Measurements from ENCODE around the gene FAM110D.

FAM110D gene

DNA sequence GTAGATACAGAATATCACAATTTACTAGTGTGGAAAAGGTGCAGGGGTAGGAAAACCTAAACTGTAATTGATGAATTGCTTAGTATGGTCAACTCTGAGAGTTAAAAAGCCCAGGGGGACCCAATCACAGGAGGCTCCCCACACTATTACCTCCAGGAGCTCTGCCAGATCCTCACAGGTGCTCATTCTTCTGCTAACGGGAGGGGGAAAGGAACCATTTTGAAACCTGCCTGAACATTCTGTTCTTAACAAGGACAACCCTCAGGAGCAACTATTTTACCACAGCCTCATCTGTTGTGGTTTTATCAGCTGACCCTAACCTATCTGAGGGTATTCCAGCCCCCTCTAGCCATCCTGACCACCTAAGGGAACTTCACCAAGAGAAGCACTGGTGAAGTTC lies 28.2 kb upstream of the FAM110D start:
- TF ChIP-seq ZBTB7A (IDR thresholded peaks at IDR 0.05; ENCODE audit: low read depth) (no peak), NFIC (IDR thresholded peaks at IDR 0.05) (no peak), CREB1 (IDR thresholded peaks at IDR 0.05; ENCODE audit: low read depth) (no peak), EP300 (IDR thresholded peaks at IDR 0.05; ENCODE audit: borderline replicate concordance) (no peak), TCF12 (IDR thresholded peaks at IDR 0.05; ENCODE audit: low read depth) (no peak), TEAD4 (IDR thresholded peaks at IDR 0.05) (no peak), YY1 (IDR thresholded peaks at IDR 0.05; ENCODE audit: low read depth) (no peak), TAF1 (IDR thresholded peaks at IDR 0.05; ENCODE audit: low read depth) (no peak), CEBPB (IDR thresholded peaks at IDR 0.05) (no peak), EGR1 (IDR thresholded peaks at IDR 0.05) (no peak), RAD21 (IDR thresholded peaks at IDR 0.05; ENCODE audit: low read depth) (no peak), FOXM1 (IDR thresholded peaks at IDR 0.05; ENCODE audit: borderline replicate concordance, low read depth) (no peak)
- TF ChIP-seq, protein P1, sequence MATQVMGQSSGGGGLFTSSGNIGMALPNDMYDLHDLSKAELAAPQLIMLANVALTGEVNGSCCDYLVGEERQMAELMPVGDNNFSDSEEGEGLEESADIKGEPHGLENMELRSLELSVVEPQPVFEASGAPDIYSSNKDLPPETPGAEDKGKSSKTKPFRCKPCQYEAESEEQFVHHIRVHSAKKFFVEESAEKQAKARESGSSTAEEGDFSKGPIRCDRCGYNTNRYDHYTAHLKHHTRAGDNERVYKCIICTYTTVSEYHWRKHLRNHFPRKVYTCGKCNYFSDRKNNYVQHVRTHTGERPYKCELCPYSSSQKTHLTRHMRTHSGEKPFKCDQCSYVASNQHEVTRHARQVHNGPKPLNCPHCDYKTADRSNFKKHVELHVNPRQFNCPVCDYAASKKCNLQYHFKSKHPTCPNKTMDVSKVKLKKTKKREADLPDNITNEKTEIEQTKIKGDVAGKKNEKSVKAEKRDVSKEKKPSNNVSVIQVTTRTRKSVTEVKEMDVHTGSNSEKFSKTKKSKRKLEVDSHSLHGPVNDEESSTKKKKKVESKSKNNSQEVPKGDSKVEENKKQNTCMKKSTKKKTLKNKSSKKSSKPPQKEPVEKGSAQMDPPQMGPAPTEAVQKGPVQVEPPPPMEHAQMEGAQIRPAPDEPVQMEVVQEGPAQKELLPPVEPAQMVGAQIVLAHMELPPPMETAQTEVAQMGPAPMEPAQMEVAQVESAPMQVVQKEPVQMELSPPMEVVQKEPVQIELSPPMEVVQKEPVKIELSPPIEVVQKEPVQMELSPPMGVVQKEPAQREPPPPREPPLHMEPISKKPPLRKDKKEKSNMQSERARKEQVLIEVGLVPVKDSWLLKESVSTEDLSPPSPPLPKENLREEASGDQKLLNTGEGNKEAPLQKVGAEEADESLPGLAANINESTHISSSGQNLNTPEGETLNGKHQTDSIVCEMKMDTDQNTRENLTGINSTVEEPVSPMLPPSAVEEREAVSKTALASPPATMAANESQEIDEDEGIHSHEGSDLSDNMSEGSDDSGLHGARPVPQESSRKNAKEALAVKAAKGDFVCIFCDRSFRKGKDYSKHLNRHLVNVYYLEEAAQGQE (IDR thresholded peaks at IDR 0.05; ENCODE audit: low read depth), result no peak
- TF ChIP-seq, protein P2, sequence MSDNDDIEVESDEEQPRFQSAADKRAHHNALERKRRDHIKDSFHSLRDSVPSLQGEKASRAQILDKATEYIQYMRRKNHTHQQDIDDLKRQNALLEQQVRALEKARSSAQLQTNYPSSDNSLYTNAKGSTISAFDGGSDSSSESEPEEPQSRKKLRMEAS (IDR thresholded peaks at IDR 0.05), result no peak
- TF ChIP-seq, protein P3, sequence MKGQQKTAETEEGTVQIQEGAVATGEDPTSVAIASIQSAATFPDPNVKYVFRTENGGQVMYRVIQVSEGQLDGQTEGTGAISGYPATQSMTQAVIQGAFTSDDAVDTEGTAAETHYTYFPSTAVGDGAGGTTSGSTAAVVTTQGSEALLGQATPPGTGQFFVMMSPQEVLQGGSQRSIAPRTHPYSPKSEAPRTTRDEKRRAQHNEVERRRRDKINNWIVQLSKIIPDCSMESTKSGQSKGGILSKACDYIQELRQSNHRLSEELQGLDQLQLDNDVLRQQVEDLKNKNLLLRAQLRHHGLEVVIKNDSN (IDR thresholded peaks at IDR 0.05), result no peak

DNA sequence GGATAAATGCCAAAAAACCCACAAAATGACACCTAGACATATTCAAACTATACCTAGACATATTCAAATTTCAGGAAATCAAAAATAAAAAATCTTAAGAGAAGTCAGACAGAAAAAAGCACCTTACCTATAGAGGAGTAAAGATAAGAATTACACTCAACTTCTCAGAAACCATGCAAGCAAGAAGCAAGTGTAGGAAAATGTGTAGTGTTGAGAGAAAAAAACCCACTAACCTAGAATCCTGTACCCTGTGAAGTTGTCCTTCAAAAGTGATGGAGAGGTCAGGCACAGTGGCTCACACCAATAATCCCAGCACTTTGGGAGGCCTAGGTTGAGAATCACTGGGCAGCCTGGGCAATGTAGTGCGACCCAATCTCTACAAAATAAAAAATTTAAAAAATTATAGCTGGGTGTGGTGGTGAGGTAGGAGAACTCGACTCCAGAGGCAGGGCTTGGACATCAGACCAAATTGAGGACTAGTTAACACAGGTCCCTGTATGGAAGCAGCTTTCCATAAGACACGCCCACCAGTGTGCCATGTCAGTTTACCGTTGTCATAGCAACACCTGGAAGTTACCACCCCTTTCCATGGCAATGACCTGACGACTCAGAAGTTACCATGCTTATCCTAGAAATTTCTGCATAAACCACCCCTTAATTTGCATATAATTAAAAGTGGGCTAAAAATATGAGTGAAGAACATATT lies 26.6 kb upstream of the FAM110D start:
- TF ChIP-seq RAD21 (IDR thresholded peaks at IDR 0.05; ENCODE audit: low read depth), result no peak
- no peak for TF ChIP-seq TEAD4 (IDR thresholded peaks at IDR 0.05)
- TF ChIP-seq TAF1 (IDR thresholded peaks at IDR 0.05; ENCODE audit: low read depth), result no peak
- TF ChIP-seq, protein P2 (IDR thresholded peaks at IDR 0.05), result no peak
- TF ChIP-seq EP300 (IDR thresholded peaks at IDR 0.05; ENCODE audit: borderline replicate concordance), result no peak
- TF ChIP-seq, protein P1 (IDR thresholded peaks at IDR 0.05; ENCODE audit: low read depth), result no peak
- TF ChIP-seq ZBTB7A (IDR thresholded peaks at IDR 0.05; ENCODE audit: low read depth), result no peak
- TF ChIP-seq NFIC (IDR thresholded peaks at IDR 0.05), result no peak
- TF ChIP-seq CREB1 (IDR thresholded peaks at IDR 0.05; ENCODE audit: low read depth), result no peak
- TF ChIP-seq CEBPB (IDR thresholded peaks at IDR 0.05), result no peak
- no peak for TF ChIP-seq TCF12 (IDR thresholded peaks at IDR 0.05; ENCODE audit: low read depth)
- no peak for TF ChIP-seq EGR1 (IDR thresholded peaks at IDR 0.05)
- TF ChIP-seq, protein P3 (IDR thresholded peaks at IDR 0.05), result no peak
- no peak for TF ChIP-seq FOXM1 (IDR thresholded peaks at IDR 0.05; ENCODE audit: borderline replicate concordance, low read depth)
- no peak for TF ChIP-seq YY1 (IDR thresholded peaks at IDR 0.05; ENCODE audit: low read depth)

DNA sequence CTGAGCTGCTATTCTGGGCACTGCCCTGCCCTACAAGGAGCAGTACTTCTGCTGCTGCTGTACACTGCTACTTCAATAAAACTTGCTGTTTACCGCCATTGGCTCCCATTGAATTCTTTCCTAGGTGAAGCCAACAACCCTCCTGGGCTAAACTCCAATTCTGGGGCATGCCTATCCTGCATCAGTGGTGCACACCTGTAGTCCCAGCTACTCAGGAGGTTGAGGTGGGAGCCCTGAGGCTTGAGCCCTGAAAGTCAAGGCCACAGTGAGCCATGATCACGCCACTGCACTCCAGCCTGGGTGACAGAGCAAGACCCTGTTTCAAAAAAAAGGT lies 26.1 kb upstream of the FAM110D start:
- TF ChIP-seq FOXM1 (IDR thresholded peaks at IDR 0.05; ENCODE audit: borderline replicate concordance, low read depth) (no peak), CEBPB (IDR thresholded peaks at IDR 0.05) (no peak), TCF12 (IDR thresholded peaks at IDR 0.05; ENCODE audit: low read depth) (no peak), YY1 (IDR thresholded peaks at IDR 0.05; ENCODE audit: low read depth) (no peak), ZBTB7A (IDR thresholded peaks at IDR 0.05; ENCODE audit: low read depth) (no peak)
- TF ChIP-seq, protein P2 (IDR thresholded peaks at IDR 0.05), result no peak

DNA sequence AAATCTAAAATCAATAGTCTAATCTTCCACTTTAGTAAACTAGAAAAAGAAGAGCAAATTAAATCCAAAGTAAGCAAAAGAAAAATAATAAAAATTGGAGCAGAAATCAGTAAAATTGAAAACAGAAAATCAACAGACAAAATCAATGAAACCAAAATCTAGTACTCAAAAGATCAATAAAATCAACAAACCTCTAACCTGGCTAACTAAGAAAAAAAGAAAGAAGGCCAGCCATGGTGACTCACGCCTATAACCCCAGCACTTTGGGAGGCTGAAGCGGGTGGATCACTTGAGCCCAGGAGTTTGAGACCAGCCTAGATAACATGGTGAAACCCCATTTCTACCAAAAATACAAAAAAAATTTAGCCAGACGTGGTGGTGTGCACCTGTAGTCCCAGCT lies 24.4 kb upstream of the FAM110D start:
- no peak for TF ChIP-seq NFIC (IDR thresholded peaks at IDR 0.05)
- TF ChIP-seq TEAD4 (IDR thresholded peaks at IDR 0.05), result no peak
- TF ChIP-seq FOXM1 (IDR thresholded peaks at IDR 0.05; ENCODE audit: borderline replicate concordance, low read depth), result no peak
- no peak for TF ChIP-seq ZBTB7A (IDR thresholded peaks at IDR 0.05; ENCODE audit: low read depth)
- TF ChIP-seq EP300 (IDR thresholded peaks at IDR 0.05; ENCODE audit: borderline replicate concordance), result no peak
- TF ChIP-seq, protein P1 (IDR thresholded peaks at IDR 0.05; ENCODE audit: low read depth), result no peak
- TF ChIP-seq EGR1 (IDR thresholded peaks at IDR 0.05), result no peak
- no peak for TF ChIP-seq CEBPB (IDR thresholded peaks at IDR 0.05)
- TF ChIP-seq TCF12 (IDR thresholded peaks at IDR 0.05; ENCODE audit: low read depth), result no peak
- TF ChIP-seq, protein P3 (IDR thresholded peaks at IDR 0.05), result no peak
- no peak for TF ChIP-seq YY1 (IDR thresholded peaks at IDR 0.05; ENCODE audit: low read depth)
- TF ChIP-seq TAF1 (IDR thresholded peaks at IDR 0.05; ENCODE audit: low read depth), result no peak
- no peak for TF ChIP-seq RAD21 (IDR thresholded peaks at IDR 0.05; ENCODE audit: low read depth)
- TF ChIP-seq, protein P2 (IDR thresholded peaks at IDR 0.05), result no peak
- TF ChIP-seq CREB1 (IDR thresholded peaks at IDR 0.05; ENCODE audit: low read depth), result no peak

Measured in Ishikawa (cell line).